Right lobe of liver (tissue), 6 donors: ENCODE results near the gene CLMN. TPM values are rescaled to one million over a fixed set of nuclear protein-coding genes. Genes with fewer than 3 reads are reported as not detected.

ENCODE experiments used
- ATAC-seq, 4 donors: fragments of 200-7000 bp; cut with Tn5 transposase; one replicate each; pipeline ENCODE4 v1.9.1; 2020; ENCODE audit warnings: mild to moderate bottlenecking in 4 of 4, moderate library complexity in 4 of 4
- DNase-seq, 3 donors: peaks; one replicate each; pipeline ENCODE4 v3.0.0-alpha.2; 2020
- H3K27ac ChIP-seq, 3 donors: fragments of 200-600 bp; one replicate each; pipeline ENCODE4 v1.8.0; 2022
- H3K27me3 ChIP-seq, 2 donors: fragments of 200-600 bp; one replicate each; pipeline ENCODE4 v1.8.0; 2022
- H3K36me3 ChIP-seq, 4 donors: fragments of 200-600 bp; sonication (generic) in 1 of 4; one replicate each; pipeline versions ENCODE4 v1.5.1 to v1.8.0; 2017 to 2022; ENCODE audit warnings: control low read depth in 1 of 4
- H3K4me1 ChIP-seq, 4 donors: fragments of 200-600 bp; sonication (generic) in 1 of 4; one replicate each; pipeline versions ENCODE4 v1.5.1 to v1.8.0; 2017 to 2022; ENCODE audit warnings: control low read depth in 1 of 4
- H3K4me3 ChIP-seq, 3 donors: fragments of 200-600 bp; one replicate each; pipeline ENCODE4 v1.8.0; 2022
- H3K9me3 ChIP-seq, 4 donors: fragments of 200-600 bp; sonication (generic) in 1 of 4; one replicate each; pipeline versions ENCODE4 v1.5.1 to v1.8.0; 2017 to 2022; ENCODE audit warnings: control low read depth in 1 of 4
- CTCF ChIP-seq, 4 donors: fragments of 200-600 bp in 3 of 4; fragments of 450-650 bp in 1 of 4; IDR thresholded peaks; one replicate each; pipeline versions ENCODE4 v1.5.1 to v1.8.0; 2016 to 2022; ENCODE audit warnings: antibody characterized with exemption in 4 of 4, mild to moderate bottlenecking in 2 of 4
- POLR2A ChIP-seq: fragments of 450-650 bp; IDR thresholded peaks from one replicate; pipeline ENCODE4 v1.6.1; 2017; ENCODE audit warnings: antibody characterized with exemption, mild to moderate bottlenecking
- WGBS: methylation state at CpG from one replicate; pipeline ENCODE4 v1.1.6; 2018; ENCODE audit warnings: low coverage, low lambda C conversion rate; ENCODE audit not compliant: insufficient coverage; ENCODE audit errors: missing lambda C conversion rate; 5-methylcytosine and 5-hydroxymethylcytosine counted together
- intact Hi-C, 2 donors: fragments of 100-400 bp; cut with DNase I; formaldehyde crosslinking; loops; one replicate each; pipeline versions ENCODE4 v1.11.2 to v1.14.1; 2022
- total RNA-seq, 6 experiments: library from RNA; depleted of rRNA in 2 of 6; stranded (reverse); fragments of >200 nt in 2 of 6; fragmentation: NEBNext Ultra II Directional in 3 of 6; extraction: Animal tissue kit (Norgen Biotek cat#: 25700) in 3 of 6; gene quantifications; one replicate each; pipeline versions ENCODE4 v1.1.0 to v1.2.4, GENCODE V29; 2016 to 2023
- donor health status: DM: no; HTN: yes; CAD: no.
- donor health status: DM: no; HTN: no; CAD: no.
- donor health status: DM: no; HTN: no; CAD: no.
- donor health status: DM: no; HTN: yes; CAD: no.
- donor health status: DM: no; HTN: yes; CAD: no.

Gene CLMN
- total RNA-seq, 6 experiments from 2014 or later: 18.4 to 91.8 (median 47.8) TPM

- H3K27me3 ChIP-seq: no peaks in the 10 kb centered on the region
- no peak for DNase-seq
- peaks cover 0 to 12% (median 5%) of the 10 kb centered on the region in 4 donors for H3K4me1 ChIP-seq
- H3K9me3 ChIP-seq: no peaks in the 10 kb centered on the region
- intact Hi-C loops: no loop called here
- H3K27ac ChIP-seq: no peak overlapping the region
- WGBS: 86% methylated on average over 3 of the region's 3 CpGs
- ATAC-seq: no peak
- TF ChIP-seq POLR2A: no peak
- TF ChIP-seq CTCF (IDR thresholded peaks at IDR 0.05): no peak
- H3K36me3 ChIP-seq: no peaks in the 10 kb centered on the region
- no peak overlapping the region for H3K4me3 ChIP-seq
Observed at GRCh38 chr14:95165517-95165916, 154.2 kb downstream of the CLMN start.

- intact Hi-C loops: no loop called here
- WGBS: 100% methylated on average over 1 of the region's 1 CpG
- TF ChIP-seq POLR2A (no peak), CTCF (IDR thresholded peaks at IDR 0.05) (no peak)
- Histone ChIP-seq H3K36me3 (no peaks in the 10 kb centered on the region), H3K27ac (no peak overlapping the region), H3K27me3 (no peaks in the 10 kb centered on the region), H3K9me3 (no peaks in the 10 kb centered on the region), H3K4me1 (peaks cover 0 to 12% (median 5%) of the 10 kb centered on the region in 4 donors), H3K4me3 (no peak overlapping the region)
- ATAC-seq: no peak
- no peak for DNase-seq
Observed at GRCh38 chr14:95164506-95164905, 155.2 kb downstream of the CLMN start.

- ATAC-seq (peak in 2 of 4 donors; percentile 47 to 48), DNase-seq (no peak)
- intact Hi-C loops: no loop called here
- TF ChIP-seq CTCF (IDR thresholded peaks at IDR 0.05): no peak
- H3K27me3 ChIP-seq: no peaks in the 10 kb centered on the region
- no peak overlapping the region for H3K4me3 ChIP-seq
- WGBS: 75% methylated on average over 3 of the region's 3 CpGs
- H3K4me1 ChIP-seq: peaks cover 0 to 12% (median 5%) of the 10 kb centered on the region in 4 donors
- H3K27ac ChIP-seq: no peak overlapping the region
- H3K36me3 ChIP-seq: no peaks in the 10 kb centered on the region
- H3K9me3 ChIP-seq: no peaks in the 10 kb centered on the region
Observed at GRCh38 chr14:95163666-95164065, 156.0 kb downstream of the CLMN start.

- 19% methylated on average over 2 of the region's 2 CpGs for WGBS
- intact Hi-C loops: no loop called here
- no peaks in the 10 kb centered on the region for H3K36me3 ChIP-seq
- DNase-seq (no peak), ATAC-seq (peak; percentile 68 to 85 (median 74))
- no peaks in the 10 kb centered on the region for H3K27me3 ChIP-seq
- no peaks in the 10 kb centered on the region for H3K9me3 ChIP-seq
- TF ChIP-seq CTCF (IDR thresholded peaks at IDR 0.05): no peak
- TF ChIP-seq POLR2A: no peak
- peaks cover 0 to 16% (median 5%) of the 10 kb centered on the region in 4 donors for H3K4me1 ChIP-seq
- no peak overlapping the region for H3K4me3 ChIP-seq
- no peak overlapping the region for H3K27ac ChIP-seq
Observed at GRCh38 chr14:95163132-95163531, 156.6 kb downstream of the CLMN start.

GRCh38 chr14:95162641-95163040 lies 157.1 kb downstream of the CLMN start:
- 39% methylated on average over 2 of the region's 2 CpGs for WGBS
- Histone ChIP-seq H3K36me3 (no peaks in the 10 kb centered on the region), H3K4me3 (no peak overlapping the region), H3K27ac (no peak overlapping the region), H3K27me3 (no peaks in the 10 kb centered on the region), H3K9me3 (no peaks in the 10 kb centered on the region), H3K4me1 (peaks cover 0 to 18% (median 5%) of the 10 kb centered on the region in 4 donors)
- ATAC-seq (no peak), DNase-seq (no peak)
- intact Hi-C loops: no loop called here
- TF ChIP-seq POLR2A (no peak), CTCF (IDR thresholded peaks at IDR 0.05) (no peak)
